ENCODE data around the gene DSCAML1.

The DSCAML1 gene

DNA sequence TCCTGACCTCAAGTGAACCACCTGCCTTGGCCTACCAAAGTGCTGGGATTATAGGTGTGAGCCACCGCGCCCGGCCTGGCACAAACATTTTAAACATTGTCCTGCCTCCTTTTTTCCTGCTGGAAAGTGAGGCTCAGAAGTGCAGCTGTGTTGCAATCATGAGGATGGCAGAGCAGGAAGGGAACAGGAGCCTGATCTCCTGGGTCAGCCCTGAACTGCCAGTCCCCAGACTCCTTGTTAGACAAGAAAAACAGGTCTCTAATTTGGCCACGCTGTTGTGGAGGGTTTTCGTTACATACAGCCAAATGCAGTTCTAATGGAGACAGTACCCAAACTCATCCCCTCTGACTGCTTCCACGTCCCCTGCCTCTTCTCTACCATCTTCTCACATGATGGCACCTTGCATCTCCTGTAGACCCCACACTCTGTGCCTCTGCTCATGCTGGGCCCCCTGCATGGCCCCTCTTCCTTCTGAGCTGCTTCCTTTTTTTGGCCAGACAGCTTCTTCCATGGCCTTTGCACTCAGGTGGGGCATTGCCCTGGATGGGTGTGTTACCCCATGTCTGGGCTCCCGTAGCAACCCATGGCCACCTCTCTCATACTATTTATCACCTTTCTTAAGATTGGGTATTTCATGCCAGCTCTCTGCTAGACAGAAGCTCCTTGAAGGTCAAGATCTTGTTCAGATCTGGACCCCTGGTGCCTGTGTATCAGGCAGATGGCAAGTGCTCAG is 242.2 kb downstream of the DSCAML1 start:
- ATAC-seq = no peak
- no peak for TF ChIP-seq PPARA (CRISPR knock-in tag; IDR thresholded peaks at IDR 0.05; ENCODE audit: borderline replicate concordance)
- no peak for TF ChIP-seq RARB (CRISPR knock-in tag; IDR thresholded peaks at IDR 0.05)
- no peak for TF ChIP-seq SNAI2 (CRISPR knock-in tag; IDR thresholded peaks at IDR 0.05)
- no peak for TF ChIP-seq TCF4 (CRISPR knock-in tag; IDR thresholded peaks at IDR 0.05; ENCODE audit: borderline replicate concordance)
- TF ChIP-seq ZNF565 (CRISPR knock-in tag; conservative IDR thresholded peaks at IDR 0.05; ENCODE audit: low read depth) = no peak
- no peak for TF ChIP-seq CSDC2 (CRISPR knock-in tag; IDR thresholded peaks at IDR 0.05)

DNA sequence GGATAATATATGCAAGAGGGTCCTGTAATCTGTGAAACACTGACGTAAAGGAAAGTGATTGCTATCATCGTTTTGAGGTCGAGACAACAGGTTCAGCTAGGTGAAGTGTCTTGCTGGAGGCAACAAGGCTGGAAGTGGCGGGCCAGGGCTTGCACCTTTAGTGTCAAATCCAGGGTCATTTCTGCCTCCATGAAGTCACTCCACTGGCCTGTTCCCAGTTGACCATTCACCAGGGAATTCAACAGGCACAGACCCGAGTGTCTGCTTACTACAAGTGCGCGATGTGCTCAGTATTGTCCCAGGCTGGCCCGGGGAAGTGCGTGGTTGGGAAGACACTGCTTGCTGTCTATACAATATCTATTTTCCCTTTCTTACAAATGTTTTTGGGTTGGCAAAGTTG is 244.4 kb downstream of the DSCAML1 start:
- ATAC-seq = no peak
- TF ChIP-seq ZNF565 (CRISPR knock-in tag; conservative IDR thresholded peaks at IDR 0.05; ENCODE audit: low read depth) (no peak), ISL1 (CRISPR knock-in tag; IDR thresholded peaks at IDR 0.05) (no peak), ZC3H10 (CRISPR knock-in tag; IDR thresholded peaks at IDR 0.05) (no peak)

DNA sequence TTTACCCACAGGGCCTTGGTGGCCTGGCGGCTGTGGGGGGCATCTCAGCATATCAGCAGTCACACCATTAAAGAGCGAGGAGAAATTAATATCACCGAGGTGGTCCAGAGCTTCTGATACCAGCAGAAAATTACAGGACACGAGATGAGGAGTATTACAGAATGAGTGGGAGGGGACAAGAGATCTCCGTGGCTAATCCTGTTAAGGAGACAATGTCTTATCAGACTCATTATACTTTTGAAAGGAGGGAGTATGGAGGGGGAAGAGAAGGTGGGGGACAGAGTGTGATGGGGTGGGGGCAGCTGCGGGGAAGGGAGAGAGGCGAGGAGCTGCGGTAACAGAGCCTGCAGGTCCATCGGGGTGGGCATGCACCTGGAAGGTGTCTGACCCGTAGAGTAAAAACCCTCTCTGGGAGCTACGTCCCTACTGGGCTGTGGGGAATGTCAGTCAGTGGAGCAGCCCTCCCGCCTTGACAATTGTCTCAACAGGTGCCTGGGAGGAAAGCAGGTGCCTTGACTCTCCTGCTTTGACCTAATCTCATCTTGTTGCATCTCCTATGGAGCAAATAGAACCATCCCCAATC is 245.2 kb downstream of the DSCAML1 start:
- no peak for ATAC-seq
- TF ChIP-seq ZFP3 (CRISPR knock-in tag; IDR thresholded peaks at IDR 0.05) (no peak), ZC3H10 (CRISPR knock-in tag; IDR thresholded peaks at IDR 0.05) (no peak)
- TF ChIP-seq, protein P1, sequence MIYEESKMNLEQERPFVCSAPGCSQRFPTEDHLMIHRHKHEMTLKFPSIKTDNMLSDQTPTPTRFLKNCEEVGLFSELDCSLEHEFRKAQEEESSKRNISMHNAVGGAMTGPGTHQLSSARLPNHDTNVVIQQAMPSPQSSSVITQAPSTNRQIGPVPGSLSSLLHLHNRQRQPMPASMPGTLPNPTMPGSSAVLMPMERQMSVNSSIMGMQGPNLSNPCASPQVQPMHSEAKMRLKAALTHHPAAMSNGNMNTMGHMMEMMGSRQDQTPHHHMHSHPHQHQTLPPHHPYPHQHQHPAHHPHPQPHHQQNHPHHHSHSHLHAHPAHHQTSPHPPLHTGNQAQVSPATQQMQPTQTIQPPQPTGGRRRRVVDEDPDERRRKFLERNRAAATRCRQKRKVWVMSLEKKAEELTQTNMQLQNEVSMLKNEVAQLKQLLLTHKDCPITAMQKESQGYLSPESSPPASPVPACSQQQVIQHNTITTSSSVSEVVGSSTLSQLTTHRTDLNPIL (CRISPR knock-in tag; IDR thresholded peaks at IDR 0.05; ENCODE audit: low read depth) = no peak

DNA sequence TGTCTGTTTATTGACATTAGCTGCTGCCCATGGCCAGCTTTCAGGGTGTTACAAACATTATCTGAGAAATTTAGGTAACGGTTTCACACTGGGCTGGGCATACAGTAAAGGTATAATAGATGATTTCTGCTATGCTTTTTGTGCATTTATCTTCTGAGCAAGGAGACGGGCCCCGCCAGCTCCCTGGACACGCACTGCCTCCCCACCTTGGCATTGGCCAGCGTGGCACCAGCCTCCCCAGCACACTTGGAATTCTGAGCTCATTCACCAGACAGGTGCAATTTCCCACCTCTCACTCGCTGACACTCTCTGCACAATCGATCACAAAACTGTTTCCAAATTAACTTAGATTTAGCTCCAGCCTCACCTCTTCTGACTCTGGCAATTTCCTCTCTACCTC is 246.6 kb downstream of the DSCAML1 start:
- no peak for ATAC-seq
- TF ChIP-seq GLIS3 (CRISPR knock-in tag; IDR thresholded peaks at IDR 0.05) = no peak
- TF ChIP-seq ZFP3 (CRISPR knock-in tag; IDR thresholded peaks at IDR 0.05) = no peak
- TF ChIP-seq CSDC2 (CRISPR knock-in tag; IDR thresholded peaks at IDR 0.05) = no peak
- no peak for TF ChIP-seq TCF4 (CRISPR knock-in tag; IDR thresholded peaks at IDR 0.05; ENCODE audit: borderline replicate concordance)
- no peak for TF ChIP-seq RARB (CRISPR knock-in tag; IDR thresholded peaks at IDR 0.05)
- no peak for TF ChIP-seq ZNF565 (CRISPR knock-in tag; conservative IDR thresholded peaks at IDR 0.05; ENCODE audit: low read depth)
- TF ChIP-seq, protein P2, sequence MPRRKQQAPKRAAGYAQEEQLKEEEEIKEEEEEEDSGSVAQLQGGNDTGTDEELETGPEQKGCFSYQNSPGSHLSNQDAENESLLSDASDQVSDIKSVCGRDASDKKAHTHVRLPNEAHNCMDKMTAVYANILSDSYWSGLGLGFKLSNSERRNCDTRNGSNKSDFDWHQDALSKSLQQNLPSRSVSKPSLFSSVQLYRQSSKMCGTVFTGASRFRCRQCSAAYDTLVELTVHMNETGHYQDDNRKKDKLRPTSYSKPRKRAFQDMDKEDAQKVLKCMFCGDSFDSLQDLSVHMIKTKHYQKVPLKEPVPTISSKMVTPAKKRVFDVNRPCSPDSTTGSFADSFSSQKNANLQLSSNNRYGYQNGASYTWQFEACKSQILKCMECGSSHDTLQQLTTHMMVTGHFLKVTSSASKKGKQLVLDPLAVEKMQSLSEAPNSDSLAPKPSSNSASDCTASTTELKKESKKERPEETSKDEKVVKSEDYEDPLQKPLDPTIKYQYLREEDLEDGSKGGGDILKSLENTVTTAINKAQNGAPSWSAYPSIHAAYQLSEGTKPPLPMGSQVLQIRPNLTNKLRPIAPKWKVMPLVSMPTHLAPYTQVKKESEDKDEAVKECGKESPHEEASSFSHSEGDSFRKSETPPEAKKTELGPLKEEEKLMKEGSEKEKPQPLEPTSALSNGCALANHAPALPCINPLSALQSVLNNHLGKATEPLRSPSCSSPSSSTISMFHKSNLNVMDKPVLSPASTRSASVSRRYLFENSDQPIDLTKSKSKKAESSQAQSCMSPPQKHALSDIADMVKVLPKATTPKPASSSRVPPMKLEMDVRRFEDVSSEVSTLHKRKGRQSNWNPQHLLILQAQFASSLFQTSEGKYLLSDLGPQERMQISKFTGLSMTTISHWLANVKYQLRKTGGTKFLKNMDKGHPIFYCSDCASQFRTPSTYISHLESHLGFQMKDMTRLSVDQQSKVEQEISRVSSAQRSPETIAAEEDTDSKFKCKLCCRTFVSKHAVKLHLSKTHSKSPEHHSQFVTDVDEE (CRISPR knock-in tag; IDR thresholded peaks at IDR 0.05) = no peak
- TF ChIP-seq ZNF8 (CRISPR knock-in tag; IDR thresholded peaks at IDR 0.05) = no peak
- TF ChIP-seq, protein P1 (CRISPR knock-in tag; IDR thresholded peaks at IDR 0.05; ENCODE audit: low read depth) = no peak
- no peak for TF ChIP-seq ZFP30 (CRISPR knock-in tag; IDR thresholded peaks at IDR 0.05)
- no peak for TF ChIP-seq BACH2 (CRISPR knock-in tag; IDR thresholded peaks at IDR 0.05; ENCODE audit: borderline replicate concordance)
- TF ChIP-seq ESRRG (CRISPR knock-in tag; IDR thresholded peaks at IDR 0.05) = no peak
- no peak for TF ChIP-seq ISL1 (CRISPR knock-in tag; IDR thresholded peaks at IDR 0.05)
- TF ChIP-seq, protein P3, sequence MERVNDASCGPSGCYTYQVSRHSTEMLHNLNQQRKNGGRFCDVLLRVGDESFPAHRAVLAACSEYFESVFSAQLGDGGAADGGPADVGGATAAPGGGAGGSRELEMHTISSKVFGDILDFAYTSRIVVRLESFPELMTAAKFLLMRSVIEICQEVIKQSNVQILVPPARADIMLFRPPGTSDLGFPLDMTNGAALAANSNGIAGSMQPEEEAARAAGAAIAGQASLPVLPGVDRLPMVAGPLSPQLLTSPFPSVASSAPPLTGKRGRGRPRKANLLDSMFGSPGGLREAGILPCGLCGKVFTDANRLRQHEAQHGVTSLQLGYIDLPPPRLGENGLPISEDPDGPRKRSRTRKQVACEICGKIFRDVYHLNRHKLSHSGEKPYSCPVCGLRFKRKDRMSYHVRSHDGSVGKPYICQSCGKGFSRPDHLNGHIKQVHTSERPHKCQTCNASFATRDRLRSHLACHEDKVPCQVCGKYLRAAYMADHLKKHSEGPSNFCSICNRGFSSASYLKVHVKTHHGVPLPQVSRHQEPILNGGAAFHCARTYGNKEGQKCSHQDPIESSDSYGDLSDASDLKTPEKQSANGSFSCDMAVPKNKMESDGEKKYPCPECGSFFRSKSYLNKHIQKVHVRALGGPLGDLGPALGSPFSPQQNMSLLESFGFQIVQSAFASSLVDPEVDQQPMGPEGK (CRISPR knock-in tag; IDR thresholded peaks at IDR 0.05; ENCODE audit: borderline replicate concordance) = no peak
- no peak for TF ChIP-seq TOX (CRISPR knock-in tag; IDR thresholded peaks at IDR 0.05; ENCODE audit: borderline replicate concordance)
- TF ChIP-seq, protein P4, sequence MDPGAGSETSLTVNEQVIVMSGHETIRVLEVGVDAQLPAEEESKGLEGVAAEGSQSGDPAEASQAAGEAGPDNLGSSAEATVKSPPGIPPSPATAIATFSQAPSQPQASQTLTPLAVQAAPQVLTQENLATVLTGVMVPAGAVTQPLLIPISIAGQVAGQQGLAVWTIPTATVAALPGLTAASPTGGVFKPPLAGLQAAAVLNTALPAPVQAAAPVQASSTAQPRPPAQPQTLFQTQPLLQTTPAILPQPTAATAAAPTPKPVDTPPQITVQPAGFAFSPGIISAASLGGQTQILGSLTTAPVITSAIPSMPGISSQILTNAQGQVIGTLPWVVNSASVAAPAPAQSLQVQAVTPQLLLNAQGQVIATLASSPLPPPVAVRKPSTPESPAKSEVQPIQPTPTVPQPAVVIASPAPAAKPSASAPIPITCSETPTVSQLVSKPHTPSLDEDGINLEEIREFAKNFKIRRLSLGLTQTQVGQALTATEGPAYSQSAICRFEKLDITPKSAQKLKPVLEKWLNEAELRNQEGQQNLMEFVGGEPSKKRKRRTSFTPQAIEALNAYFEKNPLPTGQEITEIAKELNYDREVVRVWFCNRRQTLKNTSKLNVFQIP (CRISPR knock-in tag; IDR thresholded peaks at IDR 0.05; ENCODE audit: borderline replicate concordance, low read depth) = no peak
- TF ChIP-seq ARNTL (CRISPR knock-in tag; IDR thresholded peaks at IDR 0.05; ENCODE audit: borderline replicate concordance, low read depth) = no peak
- no peak for TF ChIP-seq SNAI2 (CRISPR knock-in tag; IDR thresholded peaks at IDR 0.05)
- TF ChIP-seq ZC3H10 (CRISPR knock-in tag; IDR thresholded peaks at IDR 0.05) = no peak
- TF ChIP-seq ZNF70 (CRISPR knock-in tag; IDR thresholded peaks at IDR 0.05) = no peak

All from SK-N-SH treated with all-trans-retinoic acid at 6 μM for 48 hours (cell line).